ENCODE data around the gene RPL3.

Gene RPL3

GRCh38 chr22:39299829-39300178 lies 19.6 kb downstream of the RPL3 start:
- H3K4me3 Mint-ChIP-seq = no peak overlapping the region
- peaks cover 12% of the 10 kb centered on the region for H3K4me1 Mint-ChIP-seq
- H3K9me3 Mint-ChIP-seq = no peaks in the 10 kb centered on the region
- H3K27ac Mint-ChIP-seq = no peak overlapping the region
- peaks cover 2% of the 10 kb centered on the region for H3K36me3 Mint-ChIP-seq
- peaks cover 4% of the 10 kb centered on the region for H3K27me3 Mint-ChIP-seq

GRCh38 chr22:39298241-39298987 lies 21.0 kb downstream of the RPL3 start:
- Mint-ChIP-seq H3K4me1 (peaks cover 12% of the 10 kb centered on the region), H3K27me3 (peaks cover 4% of the 10 kb centered on the region), H3K9me3 (no peaks in the 10 kb centered on the region), H3K36me3 (peaks cover 2% of the 10 kb centered on the region), H3K27ac (no peak overlapping the region), H3K4me3 (no peak overlapping the region)

DNA sequence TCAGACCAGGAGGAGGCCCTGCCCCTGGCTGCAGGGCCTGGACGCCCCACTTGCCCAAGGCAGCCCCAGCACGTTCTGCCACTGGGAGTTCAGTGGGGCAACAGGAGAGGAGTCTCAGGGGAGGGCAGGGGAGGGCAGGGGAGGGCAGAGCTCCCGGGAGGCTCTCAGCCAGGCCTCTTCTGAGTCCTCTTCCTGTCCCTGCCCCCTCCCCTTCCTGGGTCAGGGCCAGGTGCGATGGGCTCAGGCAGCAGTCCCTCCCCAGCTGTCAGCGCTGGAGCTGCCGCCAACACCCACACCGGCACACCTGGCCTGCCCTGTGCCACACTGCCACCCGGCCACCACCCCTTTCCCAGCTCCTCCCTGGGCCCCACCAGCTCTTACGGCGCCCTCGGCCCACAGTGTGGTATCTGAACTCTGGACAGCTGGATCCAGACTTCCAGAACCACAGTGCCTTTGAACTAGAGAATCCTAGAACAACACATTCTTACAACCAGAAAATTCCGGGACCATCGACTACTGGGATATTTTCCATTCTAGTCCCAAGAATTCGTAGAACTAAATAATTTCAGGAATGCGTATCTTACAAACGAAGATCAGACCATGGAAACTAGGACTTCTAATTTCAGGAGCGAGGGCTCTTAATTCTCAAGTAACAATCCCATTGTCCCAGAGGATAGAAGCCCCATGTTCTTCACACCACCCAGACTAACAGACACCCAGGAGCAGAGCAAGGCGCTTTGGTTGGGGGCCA lies 21.8 kb downstream of the RPL3 start:
- Mint-ChIP-seq H3K27ac (no peak overlapping the region), H3K36me3 (peaks cover 2% of the 10 kb centered on the region), H3K27me3 (peaks cover 4% of the 10 kb centered on the region), H3K4me1 (peaks cover 12% of the 10 kb centered on the region), H3K9me3 (no peaks in the 10 kb centered on the region), H3K4me3 (no peak overlapping the region)

- Mint-ChIP-seq H3K36me3 (peaks cover 2% of the 10 kb centered on the region), H3K27ac (no peak overlapping the region), H3K27me3 (peaks cover 4% of the 10 kb centered on the region), H3K9me3 (no peaks in the 10 kb centered on the region), H3K4me1 (peaks cover 12% of the 10 kb centered on the region), H3K4me3 (no peak overlapping the region)
Measured at GRCh38 chr22:39296981-39297489, 22.4 kb downstream of the RPL3 start.

GRCh38 chr22:39296535-39296934 lies 22.9 kb downstream of the RPL3 start:
- Mint-ChIP-seq H3K4me1 (peaks cover 12% of the 10 kb centered on the region), H3K27ac (no peak overlapping the region), H3K27me3 (peaks cover 4% of the 10 kb centered on the region), H3K36me3 (peaks cover 2% of the 10 kb centered on the region), H3K9me3 (no peaks in the 10 kb centered on the region), H3K4me3 (no peak overlapping the region)

DNA sequence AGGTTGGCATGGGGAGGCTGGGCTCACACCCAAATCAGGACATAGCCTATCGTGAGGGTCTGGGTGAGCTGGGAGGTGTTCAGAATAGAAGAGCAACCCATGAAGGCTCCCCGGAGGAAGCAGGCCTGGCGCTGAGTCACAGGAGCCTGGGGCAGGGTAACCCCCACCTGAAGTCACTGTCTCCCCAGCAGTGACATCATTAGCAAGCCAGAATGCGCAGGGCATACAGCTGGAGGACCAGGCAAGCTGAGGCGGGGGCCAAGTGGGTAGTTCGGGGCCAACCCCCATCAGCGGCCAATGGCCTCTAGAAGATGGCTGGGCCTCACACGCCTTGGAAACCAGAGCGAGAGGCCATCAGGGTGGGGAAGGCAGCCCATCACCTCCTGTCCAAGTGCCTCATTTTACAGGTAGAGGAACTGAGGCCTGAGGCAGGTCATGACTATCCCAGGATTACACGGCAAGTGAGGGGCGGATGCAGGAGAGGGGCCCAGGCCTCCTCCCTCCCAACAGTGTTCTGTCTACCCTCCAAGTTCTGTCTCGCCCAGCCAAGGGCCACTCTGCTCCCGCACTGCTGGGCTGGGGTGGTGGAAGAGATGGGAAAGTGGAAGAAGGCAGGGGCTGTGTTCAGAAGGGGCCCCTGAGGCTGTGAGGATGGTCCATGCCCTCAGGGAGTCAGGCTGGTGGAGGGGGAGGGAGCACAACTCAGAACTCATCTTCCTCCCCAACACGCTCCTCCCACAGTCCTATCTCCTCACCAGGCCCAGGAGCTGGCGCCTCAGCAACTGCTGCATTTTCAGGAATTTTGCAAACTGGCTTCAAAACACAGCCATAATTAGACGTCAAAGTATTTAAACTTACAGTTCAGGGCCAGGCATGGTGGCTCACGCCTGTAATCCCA lies 24.6 kb downstream of the RPL3 start:
- Mint-ChIP-seq H3K4me1 (peaks cover 5% of the 10 kb centered on the region), H3K4me3 (no peak overlapping the region), H3K27me3 (peaks cover 4% of the 10 kb centered on the region), H3K36me3 (peaks cover 2% of the 10 kb centered on the region), H3K9me3 (no peaks in the 10 kb centered on the region), H3K27ac (no peak overlapping the region)

GRCh38 chr22:39293766-39294368 lies 25.6 kb downstream of the RPL3 start:
- H3K27ac Mint-ChIP-seq = no peak overlapping the region
- peaks cover 5% of the 10 kb centered on the region for H3K4me1 Mint-ChIP-seq
- H3K9me3 Mint-ChIP-seq = no peaks in the 10 kb centered on the region
- H3K27me3 Mint-ChIP-seq = peaks cover 4% of the 10 kb centered on the region
- peaks cover 2% of the 10 kb centered on the region for H3K36me3 Mint-ChIP-seq
- H3K4me3 Mint-ChIP-seq = no peak overlapping the region

GRCh38 chr22:39292561-39293074 lies 26.8 kb downstream of the RPL3 start:
- H3K36me3 Mint-ChIP-seq = no peaks in the 10 kb centered on the region
- H3K4me1 Mint-ChIP-seq = peaks cover under 1% of the 10 kb centered on the region
- H3K27me3 Mint-ChIP-seq = peaks cover 2% of the 10 kb centered on the region
- H3K4me3 Mint-ChIP-seq = no peak overlapping the region
- H3K9me3 Mint-ChIP-seq = no peaks in the 10 kb centered on the region
- H3K27ac Mint-ChIP-seq = no peak overlapping the region

DNA sequence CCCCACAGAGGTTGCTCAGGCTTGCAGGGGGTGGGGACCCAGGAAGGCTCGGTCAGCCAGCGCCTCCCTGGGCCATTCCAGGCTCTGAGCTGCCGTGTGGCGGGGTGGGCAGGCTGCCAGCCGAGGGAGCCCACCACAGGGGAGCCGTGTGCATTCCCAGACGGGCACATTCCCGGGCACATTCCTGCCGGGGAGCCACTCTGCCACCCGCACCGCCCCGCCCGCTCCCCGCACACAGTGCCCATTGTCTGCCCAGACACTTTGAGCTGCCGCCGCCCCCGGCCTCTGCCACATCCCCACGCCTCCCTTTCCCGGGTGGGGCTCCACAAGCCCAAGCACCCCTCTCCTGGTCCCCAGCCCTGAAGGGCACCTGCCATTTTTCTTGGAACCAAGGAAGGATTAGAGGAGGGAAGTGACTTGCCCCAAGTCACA lies 27.4 kb downstream of the RPL3 start:
- no peak overlapping the region for H3K4me3 Mint-ChIP-seq
- no peaks in the 10 kb centered on the region for H3K36me3 Mint-ChIP-seq
- peaks cover 7% of the 10 kb centered on the region for H3K4me1 Mint-ChIP-seq
- H3K27ac Mint-ChIP-seq = no peak overlapping the region
- H3K27me3 Mint-ChIP-seq = peaks cover 2% of the 10 kb centered on the region
- H3K9me3 Mint-ChIP-seq = no peaks in the 10 kb centered on the region

DNA sequence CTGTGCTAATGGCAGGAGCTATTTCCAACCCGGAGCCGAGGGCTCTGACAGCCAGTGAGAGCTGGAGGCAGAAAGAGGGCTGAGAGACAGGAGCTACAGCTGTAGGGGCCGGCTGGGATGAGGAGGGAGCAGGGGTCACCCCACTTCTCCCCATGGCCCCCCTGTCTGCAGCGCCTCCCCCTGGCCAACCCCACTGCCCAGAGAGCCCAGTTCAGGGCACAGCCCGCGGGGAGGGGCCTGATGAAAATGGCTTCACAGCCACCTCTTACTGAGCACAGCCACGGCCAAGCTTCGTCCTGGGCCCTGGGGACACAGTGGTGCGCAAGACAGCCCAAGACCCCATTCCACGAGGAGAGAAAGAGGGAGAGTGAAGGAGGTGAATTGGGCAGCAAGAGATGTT lies 27.9 kb downstream of the RPL3 start:
- Mint-ChIP-seq H3K4me3 (no peak overlapping the region), H3K27me3 (peaks cover 2% of the 10 kb centered on the region), H3K36me3 (no peaks in the 10 kb centered on the region), H3K9me3 (no peaks in the 10 kb centered on the region), H3K4me1 (peaks cover 8% of the 10 kb centered on the region), H3K27ac (peak overlapping the region; percentile 23)

- no peaks in the 10 kb centered on the region for H3K9me3 Mint-ChIP-seq
- no peaks in the 10 kb centered on the region for H3K27me3 Mint-ChIP-seq
- no peak overlapping the region for H3K27ac Mint-ChIP-seq
- H3K4me1 Mint-ChIP-seq = peaks cover 8% of the 10 kb centered on the region
- peaks cover 1% of the 10 kb centered on the region for H3K36me3 Mint-ChIP-seq
- H3K4me3 Mint-ChIP-seq = no peak overlapping the region
Measured at GRCh38 chr22:39290724-39291161, 28.7 kb downstream of the RPL3 start.

GRCh38 chr22:39289975-39290720 lies 29.3 kb downstream of the RPL3 start:
- Mint-ChIP-seq H3K27ac (no peak overlapping the region), H3K27me3 (no peaks in the 10 kb centered on the region), H3K4me1 (peaks cover 8% of the 10 kb centered on the region), H3K36me3 (peaks cover 2% of the 10 kb centered on the region), H3K4me3 (no peak overlapping the region), H3K9me3 (no peaks in the 10 kb centered on the region)

DNA sequence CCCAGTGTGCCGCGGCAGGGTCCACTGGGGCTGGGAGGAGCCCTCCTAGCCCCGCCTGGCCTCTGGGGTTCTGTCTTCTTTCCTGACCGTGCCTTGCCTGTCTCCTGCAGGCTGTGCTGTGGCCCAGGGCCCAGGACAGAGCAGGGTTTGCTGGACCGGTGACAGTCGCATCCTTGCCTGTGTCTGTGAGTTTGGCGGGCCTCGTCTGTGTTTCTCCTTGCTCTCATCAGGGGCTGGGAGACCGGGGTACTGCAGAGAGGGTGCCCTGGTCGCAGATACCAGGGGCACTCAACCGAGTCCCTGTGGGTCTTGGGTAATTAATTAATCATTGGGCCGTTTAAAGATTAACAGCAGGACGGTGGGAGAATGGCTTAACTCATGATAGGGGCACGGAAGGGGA lies 29.9 kb downstream of the RPL3 start:
- H3K4me1 Mint-ChIP-seq = peaks cover 8% of the 10 kb centered on the region
- H3K27ac Mint-ChIP-seq = no peak overlapping the region
- peaks cover 2% of the 10 kb centered on the region for H3K36me3 Mint-ChIP-seq
- no peaks in the 10 kb centered on the region for H3K27me3 Mint-ChIP-seq
- no peak overlapping the region for H3K4me3 Mint-ChIP-seq
- H3K9me3 Mint-ChIP-seq = no peaks in the 10 kb centered on the region

GRCh38 chr22:39288135-39288898 lies 31.1 kb downstream of the RPL3 start:
- Mint-ChIP-seq H3K9me3 (no peaks in the 10 kb centered on the region), H3K4me3 (no peak overlapping the region), H3K36me3 (peaks cover 2% of the 10 kb centered on the region), H3K27me3 (no peaks in the 10 kb centered on the region), H3K4me1 (peaks cover 8% of the 10 kb centered on the region), H3K27ac (no peak overlapping the region)
